ENCODE results near the gene PNCK.

The PNCK gene

DNA sequence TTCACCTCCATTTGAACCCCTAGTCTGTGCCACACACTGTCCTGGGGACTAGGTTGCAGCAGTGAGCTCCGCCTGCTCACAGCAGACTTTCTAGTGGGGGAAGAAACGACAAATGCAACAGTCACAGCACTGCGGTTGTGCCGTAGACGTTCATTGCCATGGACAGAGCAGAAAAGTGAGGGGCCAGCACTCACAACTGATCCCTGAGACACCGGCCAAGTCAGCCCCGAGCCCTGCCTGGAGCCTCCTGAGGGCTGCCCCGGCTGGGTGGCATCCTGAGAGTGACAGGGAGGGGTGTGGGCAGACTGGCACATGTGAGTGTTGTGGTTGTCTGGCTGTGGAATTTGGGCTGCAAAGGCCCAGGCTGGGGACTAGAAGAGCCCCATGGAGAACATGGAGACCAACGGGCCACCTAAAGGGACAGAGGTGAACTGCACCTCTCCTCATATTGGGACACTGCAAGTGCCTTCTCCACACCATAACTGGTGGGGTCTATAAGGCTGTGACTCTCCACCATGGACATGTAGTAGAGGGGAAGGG is 22.0 kb downstream of the PNCK start:
- DNase-seq, result no peak

DNA sequence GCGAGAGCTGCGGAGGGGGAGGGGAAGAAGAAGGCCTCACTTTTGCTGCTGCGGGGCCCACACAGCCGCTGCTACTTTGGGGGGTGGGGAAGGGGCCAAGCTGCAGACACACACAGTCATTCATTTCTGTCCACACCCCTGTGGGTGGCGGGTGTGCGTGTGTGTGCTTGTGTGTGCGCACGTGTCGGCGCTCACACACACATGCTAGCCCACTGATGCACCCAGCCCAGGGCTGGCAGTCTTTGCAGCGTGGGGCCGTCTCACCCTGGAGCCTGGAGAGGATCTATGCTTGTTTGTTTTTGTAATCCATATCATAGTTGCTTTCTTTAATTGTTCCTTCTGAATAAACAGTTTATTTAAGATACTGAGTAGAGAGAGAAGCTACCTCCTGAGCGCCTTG is 22.7 kb downstream of the PNCK start:
- no peak for DNase-seq

DNA sequence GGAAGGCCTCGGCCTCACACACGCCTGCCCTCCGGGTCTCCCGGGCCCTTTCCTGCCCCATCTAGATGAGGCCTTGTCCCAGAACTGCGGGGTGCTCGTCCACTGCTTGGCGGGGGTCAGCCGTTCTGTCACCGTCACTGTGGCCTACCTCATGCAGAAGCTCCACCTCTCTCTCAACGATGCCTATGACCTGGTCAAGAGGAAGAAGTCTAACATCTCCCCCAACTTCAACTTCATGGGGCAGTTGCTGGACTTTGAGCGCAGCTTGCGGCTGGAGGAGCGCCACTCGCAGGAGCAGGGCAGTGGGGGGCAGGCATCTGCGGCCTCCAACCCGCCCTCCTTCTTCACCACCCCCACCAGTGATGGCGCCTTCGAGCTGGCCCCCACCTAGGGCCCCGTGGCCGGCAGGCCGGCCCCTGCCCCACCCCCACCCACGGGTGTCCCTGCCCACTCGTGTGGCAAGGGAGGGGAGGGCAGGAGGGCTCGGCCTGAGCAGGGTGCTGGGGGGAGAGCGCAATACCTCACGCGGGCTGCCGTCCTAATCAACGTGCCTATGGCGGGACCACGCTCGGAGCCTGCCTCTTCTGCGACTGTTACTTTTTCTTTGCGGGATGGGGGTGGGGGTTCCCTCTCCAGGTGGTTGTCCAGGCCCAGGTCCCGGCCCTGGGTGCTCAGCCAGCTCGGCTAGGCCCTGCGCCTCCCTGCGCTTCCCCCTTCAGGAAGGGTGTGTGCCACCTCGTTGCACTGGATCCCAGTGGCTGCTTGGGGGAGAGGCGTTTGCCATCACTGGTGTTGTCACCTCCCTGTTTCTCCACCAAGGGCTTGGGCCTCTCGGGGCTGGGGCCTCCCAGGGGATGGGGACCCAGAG is 23.5 kb downstream of the PNCK start:
- DNase-seq, result no peak

DNA sequence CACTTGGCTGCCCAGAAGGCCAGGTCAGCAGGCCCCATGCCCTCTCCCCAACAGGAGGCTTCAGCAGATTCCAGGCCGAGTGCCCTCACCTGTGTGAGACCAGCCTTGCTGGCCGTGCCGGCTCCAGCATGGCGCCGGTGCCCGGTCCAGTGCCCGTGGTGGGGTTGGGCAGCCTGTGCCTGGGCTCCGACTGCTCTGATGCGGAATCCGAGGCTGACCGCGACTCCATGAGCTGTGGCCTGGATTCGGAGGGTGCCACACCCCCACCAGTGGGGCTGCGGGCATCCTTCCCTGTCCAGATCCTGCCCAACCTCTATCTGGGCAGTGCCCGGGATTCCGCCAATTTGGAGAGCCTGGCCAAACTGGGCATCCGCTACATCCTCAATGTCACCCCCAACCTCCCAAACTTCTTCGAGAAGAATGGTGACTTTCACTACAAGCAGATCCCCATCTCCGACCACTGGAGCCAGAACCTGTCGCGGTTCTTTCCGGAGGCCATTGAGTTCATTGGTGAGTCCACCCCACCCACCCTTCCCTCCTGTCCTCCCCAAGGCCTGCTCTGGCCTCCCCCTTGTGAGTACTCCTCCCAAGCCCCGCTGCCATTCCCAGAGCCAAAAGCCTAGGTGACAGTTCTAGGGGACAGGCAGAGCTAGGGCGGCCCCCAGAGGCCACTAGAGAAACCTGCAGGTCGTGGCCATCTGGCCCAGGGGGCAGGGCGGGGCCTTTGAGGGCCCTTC is 24.3 kb downstream of the PNCK start:
- DNase-seq, result peak; percentile 30

GRCh38 chrX:153648358-153649177 is 25.0 kb downstream of the PNCK start:
- DNase-seq, result no peak

GRCh38 chrX:153647461-153648357 is 25.9 kb downstream of the PNCK start:
- no peak for DNase-seq

GRCh38 chrX:153646620-153647373 is 26.8 kb downstream of the PNCK start, which contains the start of gene DUSP9:
TSS of gene DUSP9 (plus strand) at chrX:153647203. CDS start at chrX:153647954, 751 bp downstream.
- DNase-seq, result no peak

DNA sequence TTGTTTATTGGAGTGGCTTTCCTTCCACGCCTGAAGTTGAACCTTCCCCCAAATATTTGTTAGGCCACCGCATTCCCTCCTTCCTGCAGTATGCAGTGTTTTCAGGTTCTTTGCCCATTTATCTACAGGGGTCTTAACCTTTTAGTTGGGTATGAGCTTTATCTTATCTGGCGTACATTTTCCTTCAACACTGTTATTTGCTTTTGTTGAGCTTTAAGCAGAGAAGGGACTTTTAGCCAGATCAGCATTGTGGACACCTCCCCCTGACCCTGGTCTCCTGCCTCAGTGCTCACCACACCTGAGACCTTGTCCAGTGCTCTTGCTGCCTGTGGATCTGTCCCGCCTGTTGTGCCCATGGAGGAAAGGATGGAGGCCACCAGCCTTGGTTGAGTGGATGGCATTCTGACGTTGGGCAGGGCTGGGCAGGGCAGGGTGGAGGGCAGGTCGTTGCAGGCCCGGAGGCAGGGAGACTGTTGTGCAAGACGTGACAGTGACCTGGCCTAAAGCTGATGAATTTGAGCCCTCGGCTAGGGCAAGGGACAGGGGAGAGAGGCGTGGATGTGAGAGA is 27.6 kb downstream of the PNCK start:
- no peak for DNase-seq

DNA sequence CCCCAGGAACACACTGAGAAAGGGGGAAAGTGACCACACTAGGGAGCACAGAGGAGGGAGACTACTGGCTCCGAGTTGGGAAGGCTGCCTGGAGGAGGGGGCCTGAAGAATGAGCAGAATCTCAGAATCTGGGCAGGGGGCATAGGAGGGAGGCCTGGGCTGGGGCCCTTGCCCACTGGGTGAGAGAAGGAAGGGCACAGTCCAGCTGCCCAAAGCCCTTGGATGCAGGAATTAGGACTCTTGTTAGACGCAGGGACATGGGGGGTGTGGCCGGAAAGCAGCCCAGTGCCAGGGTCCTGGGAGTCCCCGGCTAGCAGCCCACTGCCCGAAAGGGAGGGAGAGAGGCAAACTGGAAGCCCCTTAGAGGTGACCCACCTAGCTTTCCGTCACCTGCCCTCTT is 28.5 kb downstream of the PNCK start:
- DNase-seq, result no peak

GRCh38 chrX:153644356-153645125 is 29.1 kb downstream of the PNCK start:
- DNase-seq, result no peak

DNA sequence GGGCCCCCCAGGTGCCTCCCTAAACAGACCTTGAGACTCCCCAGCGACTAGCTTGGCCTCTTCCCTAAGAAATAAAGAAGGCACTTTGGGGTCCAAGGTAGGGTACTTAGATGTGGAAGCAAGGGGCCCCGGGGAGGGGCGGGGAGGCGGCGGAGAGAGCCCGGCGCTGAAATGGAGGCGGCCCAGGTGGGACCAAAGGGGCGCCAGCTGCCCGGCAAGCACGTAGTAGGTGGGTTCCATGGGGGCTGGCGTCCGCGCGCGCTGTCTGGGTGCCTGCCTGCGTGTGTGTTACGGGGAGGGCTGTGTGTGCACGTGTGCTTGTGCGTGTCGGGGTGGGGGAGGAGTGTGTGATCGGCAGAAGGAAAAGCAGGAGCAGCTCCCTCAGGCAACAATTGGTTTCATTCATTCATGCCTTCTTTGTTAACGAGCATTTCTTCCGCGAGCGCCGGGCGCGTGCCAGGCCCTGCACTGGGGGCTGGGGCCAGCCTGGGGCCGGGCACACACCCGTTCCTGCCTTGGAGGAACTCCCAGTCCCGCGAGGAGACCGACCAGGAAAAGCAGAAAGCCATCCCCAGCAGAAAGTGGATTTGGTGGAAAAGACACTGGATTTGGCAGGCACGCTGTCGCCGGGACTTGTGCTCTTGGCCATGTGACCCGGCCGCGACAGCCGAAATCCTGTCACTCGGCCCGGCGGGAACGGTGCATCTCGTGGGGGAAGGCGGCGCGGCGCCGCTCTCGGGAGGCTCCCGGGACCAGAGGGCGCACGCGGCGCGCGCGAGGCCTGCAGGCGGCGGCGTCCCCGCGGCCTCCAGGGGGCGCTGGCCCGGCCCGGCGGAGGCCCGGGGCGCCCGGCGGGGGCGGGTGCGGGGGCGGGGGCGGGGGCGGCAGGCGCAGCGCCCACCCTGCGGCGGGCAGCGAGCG is 29.9 kb downstream of the PNCK start:
- DNase-seq, result no peak

DNA sequence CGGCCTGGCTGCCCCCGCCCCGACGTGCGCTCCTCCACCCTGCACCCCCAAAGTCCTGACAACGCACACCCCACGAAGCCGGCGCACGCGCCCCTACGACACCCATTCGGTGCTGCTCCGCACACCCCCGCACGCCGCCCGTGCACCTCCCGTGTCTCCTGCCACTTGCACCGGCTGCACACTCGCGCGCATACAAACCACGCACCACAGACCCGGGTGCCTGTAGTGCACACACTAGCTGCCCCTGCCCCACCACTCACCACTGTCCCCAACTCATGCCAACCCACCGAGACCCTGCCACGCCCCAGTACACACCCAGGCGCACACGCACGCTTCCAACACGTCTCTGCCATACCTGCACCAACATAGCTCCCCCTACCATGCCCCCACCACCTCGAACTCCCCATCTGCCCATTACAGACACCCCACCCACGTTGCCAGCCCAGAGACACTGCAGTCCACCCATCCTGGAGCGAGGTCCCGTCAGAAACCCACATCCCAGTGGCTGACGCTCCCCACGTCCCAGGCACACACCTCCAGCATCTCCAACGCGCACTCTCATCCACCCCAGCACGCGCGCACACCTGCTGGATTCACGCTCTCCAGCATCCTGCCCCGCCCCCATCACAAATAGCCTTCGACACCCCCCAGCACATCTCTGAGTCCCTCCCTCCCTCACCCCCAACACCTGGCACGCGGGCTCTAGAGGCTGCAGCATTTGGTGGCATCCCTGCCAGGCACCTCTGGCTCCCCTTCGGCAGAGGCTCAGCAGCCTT is 30.8 kb downstream of the PNCK start:
- DNase-seq, result no peak

GRCh38 chrX:153642051-153642654 is 31.5 kb downstream of the PNCK start:
- DNase-seq, result no peak

DNA sequence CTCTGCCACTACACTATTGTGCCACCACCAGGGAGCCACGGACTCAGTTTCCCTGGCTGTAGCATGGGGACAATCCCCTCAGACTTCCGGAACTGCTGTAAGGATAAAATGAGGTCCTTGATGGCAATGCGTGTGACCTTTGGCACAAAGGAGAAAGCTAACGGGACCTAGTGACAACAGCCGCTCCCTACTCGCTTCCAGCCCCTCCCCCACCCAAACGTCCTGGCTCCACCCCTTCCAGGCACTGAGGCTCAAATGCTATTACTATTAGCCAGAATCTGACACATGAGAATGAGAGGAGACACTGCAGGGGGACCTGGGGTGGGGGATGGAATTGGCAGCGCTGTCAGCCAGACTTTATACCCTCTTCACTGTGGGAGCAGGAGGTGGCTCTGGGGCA is 32.0 kb downstream of the PNCK start:
- no peak for DNase-seq

DNA sequence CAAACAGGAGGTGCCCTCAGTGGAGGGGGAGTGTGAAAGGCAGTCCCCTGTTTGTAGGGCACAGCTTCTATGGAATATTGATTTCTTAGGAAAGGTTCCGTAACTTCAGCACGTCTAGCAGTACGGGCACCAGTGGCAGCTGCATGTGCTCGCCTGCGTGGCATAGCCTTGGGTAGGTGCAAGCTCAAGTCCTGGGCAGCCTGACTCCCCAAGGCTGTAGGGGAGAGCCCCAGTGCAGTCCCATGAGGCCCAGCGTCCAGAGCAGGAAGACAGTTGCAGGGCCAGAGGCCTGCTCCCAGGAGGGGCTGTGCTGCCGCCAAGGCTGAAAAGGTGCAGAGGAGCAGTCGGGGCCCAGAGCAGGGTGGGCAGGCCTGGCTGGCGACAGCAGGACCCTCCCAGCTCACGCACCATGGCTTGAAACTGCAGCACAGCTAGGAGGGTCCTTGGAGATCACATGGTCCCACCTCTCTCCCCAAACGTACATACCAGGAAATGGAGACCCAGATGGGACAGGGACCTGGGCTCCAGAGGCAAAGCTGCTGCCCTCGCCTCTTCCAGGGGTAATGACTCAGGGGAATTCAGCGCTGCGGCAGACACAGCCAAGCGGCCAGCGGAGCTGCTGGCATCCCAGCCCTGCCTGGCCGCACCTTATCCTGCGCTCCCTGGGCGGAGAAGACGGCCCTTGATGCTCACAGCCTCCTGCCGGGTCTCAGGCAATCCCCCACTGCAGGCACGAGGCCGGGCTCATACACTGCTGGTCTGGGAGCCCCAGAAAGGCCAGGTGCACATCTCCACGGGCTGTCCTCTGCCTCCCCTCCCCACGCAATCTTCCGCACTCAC is 32.7 kb downstream of the PNCK start:
- no peak for DNase-seq

DNA sequence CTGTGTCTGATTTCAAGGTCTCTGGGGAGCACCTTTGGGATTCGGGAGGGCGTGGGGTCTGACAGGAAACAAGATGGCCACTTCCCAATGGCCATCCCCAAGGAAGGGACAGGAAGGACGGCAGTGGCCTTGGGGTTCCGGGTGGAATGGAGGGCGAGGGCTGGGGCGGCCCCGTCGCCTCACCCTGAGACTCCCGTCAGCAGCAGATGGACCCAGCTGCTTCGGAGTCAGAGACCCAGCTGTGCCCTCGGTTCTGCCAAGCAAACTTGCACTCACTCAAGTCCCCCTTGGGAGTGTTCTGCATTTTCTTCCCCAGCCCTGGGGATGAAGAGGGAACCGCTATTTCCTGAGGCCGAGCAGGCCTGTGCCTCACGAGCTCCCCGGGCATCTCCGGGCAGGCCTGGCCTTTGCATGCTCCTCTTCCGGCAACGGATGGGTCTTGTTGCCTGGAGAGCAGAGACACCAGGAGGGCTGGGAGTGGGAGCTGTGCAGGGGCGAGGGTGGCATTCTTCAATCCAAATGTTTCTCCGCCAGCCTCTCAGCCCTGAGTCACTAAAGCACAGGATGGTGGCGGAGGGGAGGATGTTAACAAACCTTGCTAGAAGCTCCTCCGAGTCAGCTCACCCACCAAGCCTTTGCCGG is 33.4 kb downstream of the PNCK start:
- no peak for DNase-seq
